WTC11 (cell line): ENCODE data around the gene MYLK2.

Experiments used
- ELF4 ChIP-seq: sonication (generic); formaldehyde crosslinking; IDR thresholded peaks from 2 replicates; pipeline ENCODE4 v1.8.1; 2022; ENCODE audit warnings: low read depth, mild to moderate bottlenecking, moderate library complexity, missing genetic modification reagents
- IRF2 ChIP-seq: sonication (generic); formaldehyde crosslinking; IDR thresholded peaks from 2 replicates; pipeline ENCODE4 v1.8.0; 2022; ENCODE audit warnings: low read depth, missing genetic modification reagents, borderline replicate concordance

- TF ChIP-seq ELF4 (CRISPR knock-in tag): no peak
- no peak for TF ChIP-seq IRF2 (CRISPR knock-in tag)
Observed at GRCh38 chr20:31872406-31872805, 53.2 kb downstream of the MYLK2 start.
